AG09309 (cell line): ENCODE results near the gene NAA35.

Experiments used
- DNase-seq: peaks from one replicate; pipeline ENCODE4 v3.0.0-alpha.2; 2010; ENCODE audit warnings: low read depth
- H3K4me3 ChIP-seq: 2 replicates; pipeline ENCODE4 v1.5.1; 2011; ENCODE audit warnings: mild to moderate bottlenecking, low read depth, low read length, moderate library complexity; ENCODE audit not compliant: control insufficient read depth
- CTCF ChIP-seq: IDR thresholded peaks from 2 replicates; pipeline ENCODE4 v1.5.1; 2011; ENCODE audit warnings: mild to moderate bottlenecking, low read depth, low read length, inconsistent platforms; ENCODE audit not compliant: insufficient read depth, control insufficient read depth; ENCODE audit errors: missing control alignments

The NAA35 gene

GRCh38 chr9:85943757-85944430 is 2.9 kb downstream of the NAA35 start:
- TF ChIP-seq CTCF, result no peak
- H3K4me3 ChIP-seq, result no peak overlapping the region
- no peak for DNase-seq

GRCh38 chr9:85944672-85945071 is 3.7 kb downstream of the NAA35 start:
- DNase-seq, result no peak
- H3K4me3 ChIP-seq, result no peak overlapping the region
- no peak for TF ChIP-seq CTCF

GRCh38 chr9:85949586-85950335 is 8.8 kb downstream of the NAA35 start:
- DNase-seq, result no peak
- H3K4me3 ChIP-seq, result no peak overlapping the region
- TF ChIP-seq CTCF, result no peak

- no peak overlapping the region for H3K4me3 ChIP-seq
- no peak for TF ChIP-seq CTCF
- no peak for DNase-seq
These were observed 19.0 kb downstream of the NAA35 start for GRCh38 chr9:85959955-85960354.

- TF ChIP-seq CTCF, result no peak
- no peak overlapping the region for H3K4me3 ChIP-seq
- no peak for DNase-seq
These were observed 19.7 kb downstream of the NAA35 start for GRCh38 chr9:85960688-85961093.

GRCh38 chr9:85964526-85964925 is 23.6 kb downstream of the NAA35 start:
- no peak overlapping the region for H3K4me3 ChIP-seq
- TF ChIP-seq CTCF, result no peak
- DNase-seq, result no peak
